Measurements from ENCODE around the gene GON4L. TPM values are rescaled to one million over a fixed set of nuclear protein-coding genes. Genes with fewer than 3 reads are reported as not detected.

GON4L gene
- total RNA-seq, 1 donor from 2014 or later = 59.5 TPM

GRCh38 chr1:155882235-155882634, 25.2 kb upstream of the GON4L start:
- Mint-ChIP-seq H3K4me1 (peaks cover 9% of the 10 kb centered on the region), H3K36me3 (ENCODE audit: low read depth) (no peaks in the 10 kb centered on the region), H3K27me3 (ENCODE audit: low read depth) (no peaks in the 10 kb centered on the region), H3K4me3 (no peak overlapping the region), H3K9me3 (no peaks in the 10 kb centered on the region), H3K27ac (ENCODE audit: unreplicated experiment) (no peak overlapping the region)
- TF ChIP-seq CTCF (conservative IDR thresholded peaks at IDR 0.05) = no peak
- no peak for DNase-seq (ENCODE audit: low read depth, low spot score)

GRCh38 chr1:155880950-155881349, 23.9 kb upstream of the GON4L start:
- H3K36me3 Mint-ChIP-seq (ENCODE audit: low read depth) = peaks cover 2% of the 10 kb centered on the region
- TF ChIP-seq CTCF (conservative IDR thresholded peaks at IDR 0.05) = no peak
- no peaks in the 10 kb centered on the region for H3K27me3 Mint-ChIP-seq (ENCODE audit: low read depth)
- H3K4me1 Mint-ChIP-seq = peaks cover 9% of the 10 kb centered on the region
- no peaks in the 10 kb centered on the region for H3K9me3 Mint-ChIP-seq
- DNase-seq (ENCODE audit: low read depth, low spot score) = no peak
- no peak overlapping the region for H3K4me3 Mint-ChIP-seq
- H3K27ac Mint-ChIP-seq (ENCODE audit: unreplicated experiment) = no peak overlapping the region

GRCh38 chr1:155880251-155880650, 23.2 kb upstream of the GON4L start:
- no peak for TF ChIP-seq CTCF (conservative IDR thresholded peaks at IDR 0.05)
- Mint-ChIP-seq H3K27me3 (ENCODE audit: low read depth) (no peaks in the 10 kb centered on the region), H3K4me3 (no peak overlapping the region), H3K4me1 (peaks cover 9% of the 10 kb centered on the region), H3K36me3 (ENCODE audit: low read depth) (peaks cover 2% of the 10 kb centered on the region), H3K9me3 (no peaks in the 10 kb centered on the region), H3K27ac (ENCODE audit: unreplicated experiment) (no peak overlapping the region)
- no peak for DNase-seq (ENCODE audit: low read depth, low spot score)

GRCh38 chr1:155877945-155878344, 20.9 kb upstream of the GON4L start:
- H3K27ac Mint-ChIP-seq (ENCODE audit: unreplicated experiment) = no peak overlapping the region

GRCh38 chr1:155873860-155874259, 16.8 kb upstream of the GON4L start:
- H3K4me1 Mint-ChIP-seq = peaks cover 24% of the 10 kb centered on the region
- H3K27me3 Mint-ChIP-seq (ENCODE audit: low read depth) = no peaks in the 10 kb centered on the region
- H3K4me3 Mint-ChIP-seq = no peak overlapping the region

More at GRCh38 chr1:155877945-155878344, 20.9 kb upstream of the GON4L start:
- H3K36me3 Mint-ChIP-seq (ENCODE audit: low read depth) = peaks cover 2% of the 10 kb centered on the region
- H3K4me3 Mint-ChIP-seq = no peak overlapping the region
- no peaks in the 10 kb centered on the region for H3K27me3 Mint-ChIP-seq (ENCODE audit: low read depth)
- no peaks in the 10 kb centered on the region for H3K9me3 Mint-ChIP-seq
- peaks cover 4% of the 10 kb centered on the region for H3K4me1 Mint-ChIP-seq
- TF ChIP-seq CTCF (conservative IDR thresholded peaks at IDR 0.05) = no peak
- no peak for DNase-seq (ENCODE audit: low read depth, low spot score)

More at GRCh38 chr1:155873860-155874259, 16.8 kb upstream of the GON4L start:
- DNase-seq (ENCODE audit: low read depth, low spot score) = no peak
- no peak for TF ChIP-seq CTCF (conservative IDR thresholded peaks at IDR 0.05)
- Mint-ChIP-seq H3K36me3 (ENCODE audit: low read depth) (peaks cover 2% of the 10 kb centered on the region), H3K9me3 (no peaks in the 10 kb centered on the region), H3K27ac (ENCODE audit: unreplicated experiment) (no peak overlapping the region)

Measured in neural crest cell (in vitro differentiated cells).